Raji (cell line): ENCODE results near the gene CSF3.

ENCODE experiments used
- POLR2A ChIP-seq: IDR thresholded peaks from 2 replicates; pipeline ENCODE4 v1.6.1; 2011; ENCODE audit warnings: low read depth, low read length, control low read depth; ENCODE audit not compliant: insufficient read depth

CSF3 gene

DNA sequence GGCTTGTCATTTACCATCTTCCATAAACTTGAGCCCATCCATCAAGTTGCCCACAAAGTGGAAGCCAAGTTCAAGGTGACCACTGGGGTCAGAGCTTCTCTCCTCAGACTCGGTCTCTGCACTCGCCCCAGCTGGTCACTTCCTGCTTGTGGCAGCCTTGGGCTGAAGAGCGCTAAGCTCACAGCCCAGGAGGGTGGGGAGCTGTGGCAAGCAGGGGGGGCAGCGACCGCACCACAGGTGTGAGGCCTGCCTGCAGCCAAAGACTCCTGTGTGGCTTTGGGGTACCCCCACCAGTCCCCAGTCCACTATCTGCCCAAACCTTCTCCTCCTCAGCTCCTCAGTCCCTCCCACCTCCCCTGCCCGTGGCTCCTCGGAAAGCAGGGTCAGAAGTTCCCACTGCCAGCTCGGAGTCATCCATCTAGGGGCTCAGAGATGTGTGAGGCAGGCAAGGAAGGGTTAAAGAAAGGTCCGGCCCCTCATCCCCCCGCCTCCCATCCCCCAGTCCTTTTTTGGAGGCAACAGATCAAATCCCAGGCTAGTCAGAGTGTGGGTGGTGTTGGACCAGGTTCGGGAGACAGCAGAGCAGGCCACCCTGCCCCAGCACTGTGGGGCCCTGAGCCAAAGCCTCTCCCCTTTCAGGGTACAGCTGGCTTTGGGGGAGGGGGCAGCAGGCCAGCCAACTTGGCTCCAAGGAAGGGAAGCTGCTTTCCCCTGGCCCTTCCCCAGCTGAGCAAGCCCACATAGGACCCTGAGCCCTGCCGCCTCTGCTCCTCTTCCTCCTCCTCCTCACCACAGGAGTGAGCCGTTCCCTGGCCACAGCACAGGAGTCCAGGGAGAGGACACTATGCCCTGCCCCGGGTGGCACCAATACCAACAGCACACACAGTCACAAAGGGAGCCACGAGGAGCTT lies 3.2 kb downstream of the CSF3 start:
- TF ChIP-seq POLR2A = no peak

DNA sequence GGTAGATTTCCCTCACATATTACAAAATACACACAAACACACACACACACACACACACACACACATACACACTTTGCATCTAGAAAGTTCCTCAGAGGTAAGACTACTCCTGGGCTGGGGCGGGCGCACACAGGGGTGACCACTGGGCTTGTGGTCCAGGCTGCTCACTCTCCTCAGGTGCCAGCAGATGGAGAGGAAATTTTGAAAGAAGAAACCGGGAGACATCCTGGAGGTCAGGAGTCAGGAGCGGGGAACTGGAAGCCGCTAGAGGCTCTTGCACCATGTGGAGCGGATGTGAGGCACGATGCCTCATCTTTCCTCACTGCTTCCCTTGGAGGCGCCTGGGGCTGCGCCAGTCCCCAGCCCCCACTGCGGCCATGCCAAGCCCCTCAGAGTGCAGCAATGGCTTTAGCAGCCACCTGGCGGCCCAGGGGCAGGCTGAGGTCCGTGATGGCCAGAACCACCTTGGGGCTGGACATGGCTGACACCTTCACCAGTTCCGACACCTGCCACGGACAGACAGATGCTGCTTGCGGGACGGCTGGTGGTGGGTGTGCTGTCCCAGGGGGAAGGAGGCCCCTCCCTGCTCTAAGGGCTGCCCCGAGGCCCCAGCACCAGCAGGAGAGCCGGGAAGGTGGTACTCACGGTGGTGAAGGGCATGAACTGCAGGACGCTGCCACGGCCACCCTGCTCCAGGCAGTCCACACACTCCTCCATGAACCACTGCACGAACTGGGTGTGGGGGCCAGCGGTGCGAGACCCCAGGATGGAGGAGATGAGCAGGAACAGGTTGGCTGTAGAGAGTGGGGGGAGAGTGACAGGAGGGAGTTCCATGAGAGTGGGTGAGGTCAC lies 4.1 kb downstream of the CSF3 start:
- no peak for TF ChIP-seq POLR2A

DNA sequence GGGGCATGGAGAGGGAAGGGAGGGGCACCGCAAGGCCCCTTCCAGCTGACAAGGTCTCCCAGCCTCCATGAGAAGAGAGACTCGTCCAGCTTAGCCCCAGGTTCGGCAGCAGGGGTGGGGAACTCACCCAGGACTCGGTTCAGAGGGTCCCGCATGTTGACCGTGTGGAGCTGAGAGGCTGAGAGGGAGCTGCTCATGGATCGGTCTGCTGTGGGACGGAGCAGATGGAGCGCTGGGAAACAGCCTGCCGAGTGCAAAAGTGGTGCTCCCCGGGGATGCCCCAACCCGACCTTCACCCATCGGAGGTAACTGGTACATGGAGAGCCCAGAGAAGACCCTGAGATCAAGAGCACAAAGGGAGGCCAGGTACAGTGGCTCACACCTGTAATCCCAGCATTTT lies 4.9 kb downstream of the CSF3 start:
- TF ChIP-seq POLR2A = no peak

DNA sequence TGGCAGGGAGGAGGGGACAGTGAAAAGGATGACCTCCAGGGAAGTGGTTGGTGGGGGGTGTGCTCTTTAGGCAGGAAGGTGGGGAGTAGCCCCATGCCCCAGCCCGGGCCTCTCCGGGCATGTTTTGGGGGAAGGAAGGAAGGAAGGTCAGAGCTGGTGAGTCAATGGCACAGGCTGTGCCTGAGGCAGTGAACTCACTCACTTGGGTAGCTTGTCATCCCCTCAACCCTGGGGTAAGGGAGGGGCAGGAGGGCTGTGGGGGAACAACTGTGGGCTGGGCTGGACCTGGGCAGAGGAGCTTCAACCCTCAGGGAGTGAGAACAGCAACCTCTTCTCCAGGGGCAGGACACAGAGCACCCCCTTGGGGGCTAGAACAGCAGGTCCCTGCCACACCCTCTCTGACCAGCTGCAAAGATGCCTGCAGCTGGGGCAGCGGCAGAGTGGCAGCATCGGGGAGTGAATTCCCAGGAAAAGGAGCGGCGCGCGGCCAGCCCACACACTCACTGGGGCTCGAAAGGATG lies 6.3 kb downstream of the CSF3 start:
- TF ChIP-seq POLR2A = no peak

DNA sequence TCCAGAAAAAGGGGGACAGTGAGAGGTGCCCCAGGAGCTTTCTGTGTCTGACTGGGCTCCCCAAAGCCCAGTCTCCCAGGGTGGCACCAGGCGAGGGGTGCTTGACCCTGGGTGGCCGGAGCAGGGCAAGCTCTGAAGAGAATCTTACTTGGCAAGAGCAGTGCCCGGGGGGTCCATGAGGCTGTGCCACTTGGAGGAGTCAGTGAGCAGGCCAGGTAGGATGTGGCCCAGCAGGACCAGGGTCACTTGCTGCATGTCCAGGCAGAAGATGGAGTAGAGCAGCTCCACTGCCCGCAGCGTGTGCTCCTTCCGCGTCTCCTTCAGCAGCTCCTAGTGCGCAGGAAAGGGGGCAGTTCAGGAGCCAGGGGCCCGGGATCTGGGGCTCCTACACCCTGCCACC lies 7.3 kb downstream of the CSF3 start:
- TF ChIP-seq POLR2A = no peak

DNA sequence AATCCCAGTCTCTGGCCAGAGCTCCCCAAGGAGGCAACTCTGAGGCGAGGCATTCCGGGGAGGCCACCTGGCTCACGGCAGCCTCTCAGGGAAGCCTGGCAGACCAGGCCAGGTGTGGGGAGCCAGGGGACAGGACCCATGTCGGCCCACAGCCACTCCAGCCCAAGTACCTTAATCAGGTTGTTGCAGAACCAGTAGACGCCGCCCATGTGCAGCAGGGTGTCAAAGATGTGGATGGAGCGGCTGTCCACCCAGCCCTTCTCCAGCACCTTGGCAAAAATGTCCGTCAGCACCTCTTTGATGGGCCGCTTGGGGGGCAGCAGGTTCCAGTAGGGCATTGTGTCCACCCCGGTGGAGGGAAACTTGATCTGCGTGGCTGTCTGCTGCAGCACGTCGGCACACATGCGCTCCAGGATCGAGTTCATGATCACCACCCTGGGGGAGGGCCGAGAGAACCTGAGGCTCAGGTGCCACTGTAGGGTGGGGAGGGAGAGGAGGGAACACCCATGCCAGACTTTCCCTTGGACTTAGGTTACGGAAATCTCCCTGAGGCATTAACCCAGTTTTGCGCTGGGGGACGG lies 7.8 kb downstream of the CSF3 start:
- no peak for TF ChIP-seq POLR2A

DNA sequence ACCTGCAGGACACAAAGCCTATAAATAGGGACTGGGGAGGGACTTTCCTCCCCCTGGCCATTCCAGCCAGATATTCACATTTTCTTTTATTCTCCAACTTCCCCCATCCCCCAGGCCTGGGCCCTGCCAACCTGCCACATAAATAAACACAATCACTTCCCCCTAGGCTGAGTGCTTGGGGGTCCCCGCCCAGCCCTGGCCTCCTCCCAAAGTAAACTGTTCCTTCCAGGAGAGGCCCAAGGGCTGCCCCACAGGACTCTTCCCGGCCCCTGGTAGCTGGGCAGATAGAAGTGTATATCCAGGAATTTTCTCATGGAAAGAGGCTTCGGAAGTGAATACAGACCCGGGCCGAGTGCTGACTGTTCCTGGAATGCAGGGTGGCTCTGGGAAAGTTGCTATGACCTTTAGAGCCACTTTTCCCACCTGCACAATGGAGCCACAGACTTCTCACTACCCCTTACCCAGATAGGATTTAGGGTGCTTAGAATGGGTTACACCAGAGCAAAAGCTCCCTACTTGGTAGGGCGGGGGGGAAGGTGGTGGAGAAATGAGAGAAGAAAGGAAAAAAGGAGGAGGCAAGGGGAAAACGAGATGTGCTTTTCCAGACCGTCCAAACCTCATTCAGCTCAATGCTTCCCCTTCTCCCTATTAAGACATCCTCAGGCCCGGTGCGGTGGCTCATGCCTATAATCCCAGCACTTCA lies 8.5 kb downstream of the CSF3 start:
- TF ChIP-seq POLR2A = no peak

DNA sequence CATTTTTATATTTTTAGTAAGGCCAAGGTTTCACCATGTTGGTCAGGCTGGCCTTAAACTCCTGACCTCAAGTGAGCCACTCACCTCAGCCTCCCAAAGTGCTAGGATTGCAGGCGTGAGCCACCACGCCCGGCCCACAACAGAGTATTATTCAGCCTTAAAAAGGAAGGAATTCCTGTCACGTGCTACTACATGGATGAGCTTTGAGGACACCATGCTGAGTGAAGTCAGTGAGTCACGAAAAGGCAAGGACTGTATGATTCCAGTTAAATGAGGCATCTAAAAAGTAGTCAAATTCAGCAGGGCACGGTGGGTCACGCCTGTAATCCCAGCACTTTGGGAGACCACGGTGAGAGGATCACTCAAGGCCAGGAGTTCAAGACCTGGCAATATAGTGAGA lies 9.7 kb downstream of the CSF3 start:
- no peak for TF ChIP-seq POLR2A

DNA sequence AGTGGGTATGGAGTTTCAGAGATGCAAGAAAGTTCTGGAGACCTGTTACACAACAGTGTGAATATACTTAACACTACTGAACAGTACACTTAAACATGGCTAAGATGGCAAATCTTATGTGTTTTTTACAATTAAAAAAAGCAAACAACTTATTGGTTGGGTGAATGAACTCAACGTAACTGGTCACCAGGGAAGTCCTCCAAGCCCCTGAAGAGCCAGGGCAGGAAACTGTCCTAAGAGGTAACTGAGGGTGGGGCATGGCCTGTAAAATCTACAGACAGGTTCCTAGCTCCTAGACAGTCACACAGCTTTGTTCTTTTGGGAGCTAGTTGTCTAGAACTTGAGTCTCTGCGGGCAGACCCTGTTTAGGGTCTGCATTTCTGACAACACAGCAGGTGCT lies 10.3 kb downstream of the CSF3 start:
- no peak for TF ChIP-seq POLR2A

DNA sequence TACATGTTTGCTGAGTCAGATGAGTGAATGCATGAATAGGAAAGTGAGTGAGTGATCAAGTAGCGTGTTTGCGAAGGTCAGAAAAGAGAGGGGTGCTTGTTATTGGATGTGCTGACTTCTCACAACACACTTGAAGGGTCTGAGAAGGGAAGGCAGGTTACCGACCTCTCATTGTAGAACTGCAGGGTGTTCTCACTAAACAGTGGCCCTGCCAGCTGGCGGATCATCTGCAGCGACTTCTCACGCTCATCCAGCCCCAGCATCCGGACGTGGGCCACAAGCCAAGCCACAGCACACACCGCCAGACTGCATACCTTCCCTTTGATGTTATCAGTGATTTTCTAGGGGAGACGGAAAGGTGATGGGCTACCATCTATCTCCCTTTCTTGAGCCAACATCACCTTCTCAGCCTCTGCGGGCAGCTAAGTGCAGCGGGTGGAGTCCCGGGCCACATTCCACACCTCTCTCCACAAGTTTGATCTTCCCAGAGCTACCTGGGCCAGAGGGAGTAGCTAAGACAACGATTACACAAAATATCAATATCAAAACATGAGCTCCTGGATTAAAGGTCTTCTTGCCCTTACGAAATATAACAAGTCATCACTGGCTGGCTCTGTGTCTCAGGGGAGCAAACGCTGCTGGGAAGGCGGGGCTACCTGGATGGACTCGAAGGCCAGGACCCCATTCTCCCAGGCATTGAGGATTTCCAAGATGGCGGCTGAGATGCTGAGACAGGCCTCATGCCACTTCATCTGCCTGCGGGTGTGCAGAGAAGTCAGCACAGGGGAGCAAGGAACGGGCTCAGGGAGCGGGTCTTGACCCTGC lies 11.0 kb downstream of the CSF3 start:
- no peak for TF ChIP-seq POLR2A

DNA sequence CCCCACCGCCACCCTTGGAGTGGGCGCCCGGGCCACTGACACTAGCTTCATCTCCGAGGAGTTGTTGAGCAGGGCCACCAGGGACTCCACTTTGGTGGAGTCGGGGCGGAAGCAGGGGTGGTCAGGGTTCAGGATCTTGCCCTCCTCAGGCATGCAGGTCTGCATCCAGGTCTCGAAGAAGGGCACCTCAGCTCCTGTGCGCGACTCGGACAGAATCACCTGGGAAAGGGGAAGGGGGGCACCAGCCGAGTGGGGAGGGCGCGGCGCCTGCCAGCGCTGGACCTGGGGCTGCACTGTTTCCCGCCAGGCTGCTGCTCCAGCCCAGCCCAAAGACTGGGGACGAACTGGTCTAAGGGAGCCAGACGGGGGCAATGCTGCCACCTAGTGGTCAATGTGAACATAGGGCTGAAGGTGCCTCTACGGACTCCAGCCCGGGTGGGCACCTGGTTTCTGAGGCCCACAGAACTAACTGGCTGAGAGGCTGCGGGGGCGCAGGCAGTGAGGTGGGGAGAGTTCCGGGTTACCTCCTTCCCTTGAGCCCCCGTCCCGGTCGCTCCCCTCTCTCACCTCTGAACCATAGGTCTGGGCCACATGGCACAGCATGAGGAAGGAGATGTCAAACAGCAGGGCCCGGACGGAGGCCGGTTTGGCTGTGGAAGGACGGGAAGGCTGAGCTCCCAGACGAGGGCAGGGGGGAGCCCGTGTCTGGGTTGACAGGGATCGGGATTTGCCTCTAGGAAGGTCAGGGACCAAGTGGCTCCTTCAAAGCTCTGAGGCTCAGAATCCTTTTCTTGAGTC lies 11.8 kb downstream of the CSF3 start:
- TF ChIP-seq POLR2A = no peak

DNA sequence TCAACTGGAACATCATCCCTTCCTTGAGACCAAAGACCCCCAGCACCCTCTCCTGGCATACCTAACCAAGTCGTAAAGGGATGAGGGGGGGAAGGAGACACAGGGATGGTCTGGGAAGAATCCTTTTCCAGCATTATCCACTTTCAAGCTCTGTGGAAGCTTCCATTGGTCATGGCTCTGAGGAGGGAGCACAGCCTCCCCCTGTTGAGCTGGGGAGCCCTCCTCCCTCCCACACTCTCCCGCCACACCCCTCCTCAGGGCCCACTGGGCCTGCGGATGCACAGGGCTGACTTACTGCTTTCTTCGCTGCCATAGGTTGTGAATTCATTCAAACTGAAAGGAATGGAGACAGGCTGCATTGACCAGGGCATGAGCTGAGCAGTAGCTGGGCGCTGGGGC lies 12.4 kb downstream of the CSF3 start:
- no peak for TF ChIP-seq POLR2A

DNA sequence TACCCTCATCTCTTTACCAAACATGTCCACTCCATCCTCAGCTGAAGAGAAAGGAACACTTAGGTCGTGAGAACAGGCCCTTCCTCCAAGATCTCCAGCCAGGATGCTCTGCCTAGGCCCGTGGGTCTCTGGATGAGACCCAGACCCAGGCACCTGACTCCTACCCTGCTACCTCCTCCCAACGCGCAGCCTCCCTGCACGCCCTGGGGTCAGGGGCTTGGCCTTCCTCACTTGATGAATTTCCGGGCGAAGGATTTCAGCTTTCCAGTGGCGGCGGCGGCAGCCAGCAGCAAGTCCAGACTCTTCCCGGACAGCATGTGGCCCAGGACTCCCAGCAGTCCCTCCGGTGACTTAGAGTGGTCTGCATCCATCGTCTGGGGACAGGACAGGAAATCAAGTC lies 13.4 kb downstream of the CSF3 start:
- TF ChIP-seq POLR2A = no peak
